Ascending aorta (tissue), 2 donors: ENCODE results near the gene SOX5. TPM values are rescaled to one million over a fixed set of nuclear protein-coding genes. Genes with fewer than 3 reads are reported as not detected.

Experiments
- DNase-seq, 2 donors: peaks; one replicate each; pipeline ENCODE4 v3.0.0-alpha.2; 2019; ENCODE audit warnings: low spot score in 2 of 2
- H3K27ac ChIP-seq, 2 donors: fragments of 200-600 bp; sonication (generic); one replicate each; pipeline ENCODE4 v1.5.1; 2016 to 2017; ENCODE audit warnings: mild to moderate bottlenecking in 1 of 2
- H3K27me3 ChIP-seq: fragments of 200-600 bp; sonication (generic); one replicate; pipeline ENCODE4 v1.5.1; 2017
- H3K36me3 ChIP-seq, 2 donors: fragments of 200-600 bp; sonication (generic); one replicate each; pipeline ENCODE4 v1.5.1; 2016
- H3K4me1 ChIP-seq, 2 donors: fragments of 200-600 bp; sonication (generic); one replicate each; pipeline ENCODE4 v1.5.1; 2016 to 2017; ENCODE audit warnings: mild to moderate bottlenecking in 1 of 2
- H3K4me3 ChIP-seq, 2 donors: fragments of 200-600 bp; sonication (generic); one replicate each; pipeline ENCODE4 v1.5.1; 2016 to 2017; ENCODE audit warnings: mild to moderate bottlenecking in 1 of 2
- H3K9me3 ChIP-seq, 2 donors: fragments of 200-600 bp; sonication (generic); one replicate each; pipeline ENCODE4 v1.5.1; 2016
- intact Hi-C: fragments of 100-400 bp; cut with DNase I; formaldehyde crosslinking; loops from one replicate; pipeline ENCODE4 v1.15.1; 2023
- total RNA-seq: library from RNA; depleted of rRNA; stranded (reverse); fragments of >200 nt; gene quantifications from one replicate; pipeline ENCODE4 v1.1.0, GENCODE V29; 2016
- TF ChIP-seq, protein P1 (sequence below), 3 experiments: fragments of 200-600 bp in 2 of 3; fragments of 450-650 bp in 1 of 3; sonication (generic) in 2 of 3; IDR thresholded peaks; one replicate each; pipeline ENCODE4 v1.5.1; 2016 to 2019; ENCODE audit warnings: antibody characterized with exemption in 3 of 3, mild to moderate bottlenecking in 1 of 3, moderate library complexity in 1 of 3

The SOX5 gene
- total RNA-seq, 1 donor from 2014 or later = 18.2 TPM

DNA sequence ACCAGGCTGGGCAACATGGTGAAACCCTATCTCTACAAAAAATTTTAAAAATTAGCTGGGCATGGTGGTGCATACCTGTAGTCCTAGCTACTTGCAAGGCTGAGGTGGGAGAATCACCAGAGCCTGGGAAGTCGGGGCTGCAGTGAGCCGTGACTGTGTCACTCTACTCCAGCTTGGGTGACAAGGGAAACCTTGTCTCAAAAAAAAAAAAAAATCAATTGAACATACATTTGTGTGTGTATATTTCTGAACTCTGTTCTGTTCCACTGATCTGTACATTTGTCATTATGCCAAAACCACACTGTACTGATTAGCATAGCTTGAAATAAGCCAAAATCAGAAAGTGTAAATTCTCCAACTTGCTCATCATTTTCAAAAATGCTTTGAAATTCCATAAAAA is 254.6 kb downstream of the SOX5 start:
- no peak for DNase-seq
- TF ChIP-seq, protein P1, sequence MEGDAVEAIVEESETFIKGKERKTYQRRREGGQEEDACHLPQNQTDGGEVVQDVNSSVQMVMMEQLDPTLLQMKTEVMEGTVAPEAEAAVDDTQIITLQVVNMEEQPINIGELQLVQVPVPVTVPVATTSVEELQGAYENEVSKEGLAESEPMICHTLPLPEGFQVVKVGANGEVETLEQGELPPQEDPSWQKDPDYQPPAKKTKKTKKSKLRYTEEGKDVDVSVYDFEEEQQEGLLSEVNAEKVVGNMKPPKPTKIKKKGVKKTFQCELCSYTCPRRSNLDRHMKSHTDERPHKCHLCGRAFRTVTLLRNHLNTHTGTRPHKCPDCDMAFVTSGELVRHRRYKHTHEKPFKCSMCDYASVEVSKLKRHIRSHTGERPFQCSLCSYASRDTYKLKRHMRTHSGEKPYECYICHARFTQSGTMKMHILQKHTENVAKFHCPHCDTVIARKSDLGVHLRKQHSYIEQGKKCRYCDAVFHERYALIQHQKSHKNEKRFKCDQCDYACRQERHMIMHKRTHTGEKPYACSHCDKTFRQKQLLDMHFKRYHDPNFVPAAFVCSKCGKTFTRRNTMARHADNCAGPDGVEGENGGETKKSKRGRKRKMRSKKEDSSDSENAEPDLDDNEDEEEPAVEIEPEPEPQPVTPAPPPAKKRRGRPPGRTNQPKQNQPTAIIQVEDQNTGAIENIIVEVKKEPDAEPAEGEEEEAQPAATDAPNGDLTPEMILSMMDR (IDR thresholded peaks at IDR 0.05) = no peak
- no peaks in the 10 kb centered on the region for H3K9me3 ChIP-seq
- no peak overlapping the region for H3K27ac ChIP-seq
- no peaks in the 10 kb centered on the region for H3K4me1 ChIP-seq
- intact Hi-C loops = no loop called here
- no peak overlapping the region for H3K4me3 ChIP-seq
- H3K27me3 ChIP-seq = no peaks in the 10 kb centered on the region
- no peaks in the 10 kb centered on the region for H3K36me3 ChIP-seq

DNA sequence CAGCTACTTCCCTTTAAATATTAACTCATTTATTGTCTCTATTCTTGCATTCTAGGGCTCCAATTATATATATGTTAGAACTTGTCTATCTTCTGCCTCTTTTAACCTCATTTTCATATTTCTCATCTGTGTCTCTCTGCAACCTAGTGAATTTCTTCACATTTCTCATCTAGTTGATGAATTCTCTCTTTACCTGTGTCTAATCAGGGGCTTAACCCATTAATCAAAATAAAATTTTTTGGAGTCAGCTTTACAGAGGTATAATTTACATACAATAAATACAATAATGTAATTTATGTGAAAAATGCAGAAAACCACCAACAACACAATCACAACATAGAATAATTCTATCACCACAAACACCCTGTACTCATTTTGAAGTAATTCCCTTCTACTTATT is 255.2 kb downstream of the SOX5 start:
- H3K4me1 ChIP-seq = no peaks in the 10 kb centered on the region
- H3K9me3 ChIP-seq = no peaks in the 10 kb centered on the region
- H3K36me3 ChIP-seq = no peaks in the 10 kb centered on the region
- no peak overlapping the region for H3K27ac ChIP-seq
- H3K27me3 ChIP-seq = no peaks in the 10 kb centered on the region
- H3K4me3 ChIP-seq = no peak overlapping the region
- intact Hi-C loops = no loop called here
- TF ChIP-seq, protein P1 (IDR thresholded peaks at IDR 0.05) = no peak
- DNase-seq = no peak

DNA sequence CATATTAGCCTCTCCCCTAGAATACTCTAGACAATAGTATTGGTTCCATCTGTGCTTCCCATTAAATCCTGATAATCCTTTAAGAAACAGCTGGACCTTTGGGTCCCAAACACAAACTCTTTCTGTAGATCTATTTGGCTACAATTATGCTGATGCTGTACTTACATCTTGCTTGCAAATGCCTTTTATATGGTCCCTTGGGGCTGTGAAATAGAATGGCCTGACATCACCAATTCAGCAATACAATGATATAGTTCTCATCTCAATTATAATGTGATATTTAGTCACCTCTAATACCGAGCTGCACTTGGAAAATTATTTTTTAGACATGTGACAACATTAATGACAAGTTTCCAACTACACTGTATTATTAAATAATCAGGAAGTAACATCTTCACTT is 261.5 kb downstream of the SOX5 start:
- TF ChIP-seq, protein P1 (IDR thresholded peaks at IDR 0.05) = no peak
- intact Hi-C loops = no loop called here
- no peak for DNase-seq
- no peaks in the 10 kb centered on the region for H3K36me3 ChIP-seq
- no peaks in the 10 kb centered on the region for H3K27me3 ChIP-seq
- H3K9me3 ChIP-seq = no peaks in the 10 kb centered on the region
- H3K4me1 ChIP-seq = no peaks in the 10 kb centered on the region
- no peak overlapping the region for H3K27ac ChIP-seq
- no peak overlapping the region for H3K4me3 ChIP-seq

DNA sequence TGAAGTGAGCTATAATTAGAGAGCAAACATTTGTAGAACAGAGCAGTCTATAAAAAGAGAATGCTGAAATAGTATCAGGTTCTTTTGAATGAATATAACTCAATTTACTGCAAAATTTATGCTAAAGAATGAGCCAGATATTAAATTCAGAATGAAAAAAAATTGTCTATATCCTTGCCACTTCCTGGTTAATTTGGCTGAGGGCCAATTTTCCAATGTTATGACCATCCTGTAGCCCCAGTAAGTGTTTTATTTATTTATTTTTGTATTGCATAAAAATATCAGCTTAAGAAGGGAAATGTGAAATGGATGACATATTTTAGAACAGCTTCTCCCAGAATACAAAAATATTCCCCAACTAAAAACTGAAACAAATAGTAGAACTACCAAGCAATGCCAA is 263.4 kb downstream of the SOX5 start:
- TF ChIP-seq, protein P1 (IDR thresholded peaks at IDR 0.05) = no peak
- H3K27me3 ChIP-seq = no peaks in the 10 kb centered on the region
- no peaks in the 10 kb centered on the region for H3K36me3 ChIP-seq
- no peak overlapping the region for H3K27ac ChIP-seq
- peaks cover 0 to 4% of the 10 kb centered on the region in 2 donors for H3K9me3 ChIP-seq
- DNase-seq = no peak
- H3K4me1 ChIP-seq = no peaks in the 10 kb centered on the region
- H3K4me3 ChIP-seq = no peak overlapping the region
- intact Hi-C loops = no loop called here

DNA sequence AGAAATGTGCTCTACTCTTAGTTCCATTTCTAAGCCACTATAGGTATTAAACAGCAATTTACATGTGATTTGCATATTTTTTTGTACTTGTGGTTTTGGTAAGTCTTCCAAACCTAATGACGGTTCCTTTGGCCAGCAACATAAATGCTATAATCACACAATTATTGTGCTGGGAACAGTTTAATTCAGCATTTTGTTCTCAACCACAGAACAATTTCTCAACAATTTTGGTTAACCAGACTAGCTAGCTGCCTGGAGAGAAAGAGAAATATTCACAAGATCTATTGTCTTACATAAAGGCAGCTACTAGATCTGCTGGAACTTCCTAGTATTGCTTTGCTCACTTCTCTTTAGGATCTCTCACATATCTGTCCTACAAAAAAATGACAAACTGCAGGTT is 265.3 kb downstream of the SOX5 start:
- H3K4me1 ChIP-seq = no peaks in the 10 kb centered on the region
- peaks cover 0 to 9% of the 10 kb centered on the region in 2 donors for H3K9me3 ChIP-seq
- H3K4me3 ChIP-seq = no peak overlapping the region
- DNase-seq = no peak
- TF ChIP-seq, protein P1 (IDR thresholded peaks at IDR 0.05) = no peak
- H3K36me3 ChIP-seq = no peaks in the 10 kb centered on the region
- no peak overlapping the region for H3K27ac ChIP-seq
- intact Hi-C loops = no loop called here
- no peaks in the 10 kb centered on the region for H3K27me3 ChIP-seq

DNA sequence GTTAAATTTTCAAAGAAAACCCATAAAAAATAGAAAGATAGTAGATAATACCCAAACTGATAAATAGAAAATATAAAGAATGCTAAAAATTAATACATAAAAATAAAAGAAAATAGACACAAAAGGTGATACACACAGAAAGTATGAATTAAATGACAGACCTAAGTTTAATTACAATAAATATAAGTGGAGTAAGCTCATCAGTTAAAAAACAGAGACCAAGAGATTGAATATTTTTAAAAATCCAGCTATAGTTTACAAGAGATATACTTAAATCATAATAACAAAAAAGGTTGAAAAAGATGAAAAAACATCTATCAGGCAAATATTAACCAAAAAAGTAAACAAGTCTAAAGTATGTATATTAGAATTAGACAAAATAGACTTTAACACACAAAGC is 268.2 kb downstream of the SOX5 start:
- Histone ChIP-seq H3K4me1 (no peaks in the 10 kb centered on the region), H3K4me3 (no peak overlapping the region), H3K36me3 (no peaks in the 10 kb centered on the region), H3K27me3 (no peaks in the 10 kb centered on the region), H3K27ac (no peak overlapping the region), H3K9me3 (peaks cover 0 to 9% of the 10 kb centered on the region in 2 donors)
- TF ChIP-seq, protein P1 (IDR thresholded peaks at IDR 0.05) = no peak
- intact Hi-C loops = no loop called here
- no peak for DNase-seq
